SK-N-SH (cell line): ENCODE results near the gene PSAT1. TPM values are rescaled to one million over a fixed set of nuclear protein-coding genes. Genes with fewer than 3 reads are reported as not detected.

Experiments
- CTCF ChIA-PET: fragments of 300-600, 350-600 bp; formaldehyde crosslinking; extraction: SDS; loops from one replicate; lab custom pipeline; 2021; lab: Yijun Ruan, JAX
- POLR2A ChIA-PET: fragments of 350-600 bp; sonication (Branson Sonifier 250); formaldehyde crosslinking; extraction: SDS; loops from one replicate; lab custom pipeline; 2020; ENCODE audit warnings: antibody characterized with exemption, inconsistent platforms; lab: Yijun Ruan, JAX
- DNase-seq: peaks from one replicate; pipeline ENCODE4 v3.0.0; 2012
- H2AFZ ChIP-seq: fragments of 200-600 bp; sonication (generic); 2 replicates; pipeline ENCODE4 v1.8.1; 2016; ENCODE audit warnings: antibody characterized with exemption, mild to moderate bottlenecking, low read depth
- H3F3A ChIP-seq: fragments of 200-600 bp; sonication (generic); replicated peaks from 2 replicates; pipeline ENCODE3; 2016; ENCODE audit warnings: antibody characterized with exemption, mild to moderate bottlenecking; ENCODE audit not compliant: insufficient read depth
- H3K27ac ChIP-seq, 2 experiments: fragments of 200-500 bp in 1 of 2; fragments of 200-600 bp in 1 of 2; sonication (Bioruptor generic) in 1 of 2; sonication (generic), shearing (Covaris generic) in 1 of 2; 2 replicates each; pipeline versions ENCODE4 v1.5.1 to v1.6.1; 2014 to 2016; ENCODE audit warnings: low read depth in 2 of 2, inconsistent platforms in 1 of 2, low read length in 1 of 2, mild to moderate bottlenecking in 1 of 2, mixed read lengths in 1 of 2
- H3K27me3 ChIP-seq: fragments of 200-600 bp; sonication (generic), shearing (Covaris generic); 2 replicates; pipeline ENCODE4 v1.6.1; 2016; ENCODE audit warnings: mixed run types; ENCODE audit not compliant: insufficient read depth
- H3K36me3 ChIP-seq, 2 experiments: fragments of 200-500 bp in 1 of 2; fragments of 200-600 bp in 1 of 2; sonication (Bioruptor generic) in 1 of 2; sonication (generic) in 1 of 2; replicated peaks in 1 of 2; 2 replicates each; pipeline versions ENCODE3 to v1.5.1; 2014 to 2016; ENCODE audit warnings: low read length in 1 of 2, mild to moderate bottlenecking in 1 of 2; ENCODE audit not compliant: insufficient read depth in 2 of 2, control insufficient read depth in 1 of 2
- H3K4me1 ChIP-seq, 2 experiments: fragments of 200-500 bp in 1 of 2; fragments of 200-600 bp in 1 of 2; sonication (Bioruptor generic) in 1 of 2; sonication (generic), shearing (Covaris generic) in 1 of 2; 2 replicates each; pipeline versions ENCODE4 v1.5.1 to v1.6.1; 2014 to 2016; ENCODE audit warnings: low read depth in 1 of 2, low read length in 1 of 2, mixed run types in 1 of 2; ENCODE audit not compliant: insufficient read depth in 2 of 2, control insufficient read depth in 1 of 2
- H3K4me2 ChIP-seq: fragments of 200-600 bp; sonication (generic), shearing (Covaris generic); 2 replicates; pipeline ENCODE4 v1.6.1; 2017; ENCODE audit warnings: mixed run types
- H3K4me3 ChIP-seq, 2 experiments: fragments of 200-500 bp in 1 of 2; fragments of 200-600 bp in 1 of 2; sonication (Bioruptor generic) in 1 of 2; sonication (generic), shearing (Covaris generic) in 1 of 2; 2 replicates each; pipeline versions ENCODE4 v1.5.1 to v1.8.1; 2014 to 2016; ENCODE audit warnings: low read depth in 2 of 2, inconsistent platforms in 1 of 2, low read length in 1 of 2, mild to moderate bottlenecking in 1 of 2, mixed read lengths in 1 of 2, moderate library complexity in 1 of 2
- H3K79me2 ChIP-seq: fragments of 200-600 bp; sonication (generic); 2 replicates; pipeline ENCODE4 v1.8.1; 2017; ENCODE audit warnings: mild to moderate bottlenecking; ENCODE audit not compliant: insufficient read depth
- H3K9ac ChIP-seq: fragments of 200-600 bp; sonication (generic); 2 replicates; pipeline ENCODE4 v1.6.1; 2017; ENCODE audit warnings: mixed run types
- H3K9me2 ChIP-seq: fragments of 200-600 bp; sonication (generic); 2 replicates; pipeline ENCODE4 v1.6.1; 2017; ENCODE audit warnings: mixed run types
- H3K9me3 ChIP-seq: fragments of 200-600 bp; sonication (generic); 2 replicates; pipeline ENCODE4 v1.6.1; 2017; ENCODE audit warnings: mixed run types, mild to moderate bottlenecking, moderate library complexity
- H4K20me1 ChIP-seq: fragments of 200-600 bp; sonication (generic); 2 replicates; pipeline ENCODE4 v1.6.1; 2017; ENCODE audit warnings: mild to moderate bottlenecking, mixed run types; ENCODE audit not compliant: insufficient read depth
- ELF1 ChIP-seq: IDR thresholded peaks from 2 replicates; pipeline ENCODE4 v1.4.0; 2012
- EP300 ChIP-seq, 2 experiments: IDR thresholded peaks; 2 replicates each; pipeline versions ENCODE4 v1.4.0 to v1.6.1; 2012; ENCODE audit warnings: borderline replicate concordance in 1 of 2, low read depth in 1 of 2, low read length in 1 of 2
- FOXJ3 ChIP-seq: sonication (generic); formaldehyde crosslinking; IDR thresholded peaks from 2 replicates; pipeline ENCODE4 v1.5.1; 2020; ENCODE audit warnings: mild to moderate bottlenecking, missing genetic modification reagents
- FOXM1 ChIP-seq: IDR thresholded peaks from 2 replicates; pipeline ENCODE4 v1.4.0; 2012; ENCODE audit warnings: low read depth, mild to moderate bottlenecking
- GABPA ChIP-seq: IDR thresholded peaks from 2 replicates; pipeline ENCODE4 v1.4.0; 2012; ENCODE audit warnings: low read depth, mild to moderate bottlenecking
- MXI1 ChIP-seq: IDR thresholded peaks from 2 replicates; pipeline ENCODE4 v1.6.1; 2012; ENCODE audit warnings: mild to moderate bottlenecking, low read depth, low read length, improper control_type of control experiment
- NRF1 ChIP-seq: IDR thresholded peaks from 2 replicates; pipeline ENCODE4 v1.6.1; 2012; ENCODE audit warnings: low read depth, mild to moderate bottlenecking, low read length
- RCOR1 ChIP-seq: fragments of 150-350 bp; IDR thresholded peaks from 2 replicates; pipeline ENCODE4 v1.6.1; 2017; ENCODE audit warnings: antibody characterized with exemption, low read length
- RXRA ChIP-seq: IDR thresholded peaks from 2 replicates; pipeline ENCODE4 v1.4.0; 2012; ENCODE audit warnings: low read depth, mild to moderate bottlenecking, borderline replicate concordance
- SIN3A ChIP-seq: IDR thresholded peaks from 2 replicates; pipeline ENCODE4 v1.6.1; 2012; ENCODE audit warnings: low read depth, mild to moderate bottlenecking, low read length, moderate library complexity, borderline replicate concordance
- SMC3 ChIP-seq: IDR thresholded peaks from 2 replicates; pipeline ENCODE4 v1.6.1; 2012; ENCODE audit warnings: low read depth, low read length, improper control_type of control experiment
- YY1 ChIP-seq: IDR thresholded peaks from 2 replicates; pipeline ENCODE4 v1.4.0; 2012; ENCODE audit warnings: low read depth, mild to moderate bottlenecking
- WGBS: methylation state at CpG from one replicate; pipeline ENCODE4 v1.1.6; 2017; ENCODE audit warnings: low lambda C conversion rate; 5-methylcytosine and 5-hydroxymethylcytosine counted together
- polyA plus RNA-seq, 3 experiments: library from polyadenylated mRNA; depleted of rRNA; stranded (reverse); fragments of >200 nt; gene quantifications; 2 replicates each; pipeline ENCODE4 v1.2.3, GENCODE V29; 2012
- TF ChIP-seq, protein P1 (sequence below): IDR thresholded peaks from 2 replicates; pipeline ENCODE4 v1.4.0; 2012; ENCODE audit warnings: low read depth, borderline replicate concordance
- TF ChIP-seq, protein P2 (sequence below): IDR thresholded peaks from 2 replicates; pipeline ENCODE4 v1.6.1; 2012; ENCODE audit warnings: mild to moderate bottlenecking, low read depth, low read length, moderate library complexity
- TF ChIP-seq, protein P3 (sequence below): fragments of 200-600 bp; sonication (generic); IDR thresholded peaks from 2 replicates; pipeline ENCODE4 v1.6.1; 2017; ENCODE audit warnings: antibody characterized with exemption, mild to moderate bottlenecking, moderate library complexity
- TF ChIP-seq, protein P4 (sequence below): fragments of 150-350 bp; IDR thresholded peaks from 2 replicates; pipeline ENCODE4 v1.6.1; 2016; ENCODE audit warnings: mild to moderate bottlenecking, low read depth, low read length
- TF ChIP-seq, protein P5 (sequence below): IDR thresholded peaks from 2 replicates; pipeline ENCODE4; 2012

PSAT1 gene
- polyA plus RNA-seq, 1 of the 3 experiments (the other 2 are of a cell fraction) = 37.0 TPM

DNA sequence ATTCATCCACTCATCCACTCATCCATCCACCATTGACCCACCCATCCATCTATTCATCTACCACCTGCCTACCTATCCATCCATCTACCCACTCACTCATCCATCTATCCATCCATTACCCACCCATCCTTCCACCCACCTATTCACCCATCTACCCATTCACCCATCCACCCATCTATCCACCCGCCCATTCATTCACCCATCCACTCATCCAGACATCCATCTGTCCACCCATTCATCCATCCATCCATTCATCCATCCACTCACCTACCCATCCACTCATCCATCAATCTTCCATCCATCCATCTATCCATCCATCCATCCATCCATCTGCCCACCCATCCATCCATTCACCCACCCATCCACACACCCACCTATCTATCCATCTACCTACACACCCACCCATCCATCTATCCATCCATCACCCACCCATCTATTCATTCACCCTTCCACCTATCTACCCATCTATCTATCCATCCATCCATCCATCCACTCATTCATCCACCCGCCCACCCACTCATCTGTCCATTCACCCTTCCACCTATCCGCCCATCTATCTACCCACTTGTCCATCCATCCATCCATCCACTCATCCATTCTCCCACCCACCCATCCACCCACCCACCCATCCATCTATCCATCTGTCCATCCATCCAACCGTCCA, 23.2 kb downstream of the PSAT1 start:
- DNase-seq = no peak
- TF ChIP-seq, protein P1, sequence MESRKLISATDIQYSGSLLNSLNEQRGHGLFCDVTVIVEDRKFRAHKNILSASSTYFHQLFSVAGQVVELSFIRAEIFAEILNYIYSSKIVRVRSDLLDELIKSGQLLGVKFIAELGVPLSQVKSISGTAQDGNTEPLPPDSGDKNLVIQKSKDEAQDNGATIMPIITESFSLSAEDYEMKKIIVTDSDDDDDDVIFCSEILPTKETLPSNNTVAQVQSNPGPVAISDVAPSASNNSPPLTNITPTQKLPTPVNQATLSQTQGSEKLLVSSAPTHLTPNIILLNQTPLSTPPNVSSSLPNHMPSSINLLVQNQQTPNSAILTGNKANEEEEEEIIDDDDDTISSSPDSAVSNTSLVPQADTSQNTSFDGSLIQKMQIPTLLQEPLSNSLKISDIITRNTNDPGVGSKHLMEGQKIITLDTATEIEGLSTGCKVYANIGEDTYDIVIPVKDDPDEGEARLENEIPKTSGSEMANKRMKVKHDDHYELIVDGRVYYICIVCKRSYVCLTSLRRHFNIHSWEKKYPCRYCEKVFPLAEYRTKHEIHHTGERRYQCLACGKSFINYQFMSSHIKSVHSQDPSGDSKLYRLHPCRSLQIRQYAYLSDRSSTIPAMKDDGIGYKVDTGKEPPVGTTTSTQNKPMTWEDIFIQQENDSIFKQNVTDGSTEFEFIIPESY = no peak
- TF ChIP-seq SIN3A (no peak), FOXJ3 (CRISPR knock-in tag) (no peak), GABPA (no peak), FOXM1 (no peak), NRF1 (no peak), YY1 (no peak), MXI1 (no peak), RCOR1 (no peak), SMC3 (no peak), EP300 (IDR thresholded peaks at IDR 0.05; ENCODE audit: borderline replicate concordance in 1 of 2, low read depth in 1 of 2, low read length in 1 of 2) (no peak), RXRA (no peak), ELF1 (no peak)
- TF ChIP-seq, protein P2, sequence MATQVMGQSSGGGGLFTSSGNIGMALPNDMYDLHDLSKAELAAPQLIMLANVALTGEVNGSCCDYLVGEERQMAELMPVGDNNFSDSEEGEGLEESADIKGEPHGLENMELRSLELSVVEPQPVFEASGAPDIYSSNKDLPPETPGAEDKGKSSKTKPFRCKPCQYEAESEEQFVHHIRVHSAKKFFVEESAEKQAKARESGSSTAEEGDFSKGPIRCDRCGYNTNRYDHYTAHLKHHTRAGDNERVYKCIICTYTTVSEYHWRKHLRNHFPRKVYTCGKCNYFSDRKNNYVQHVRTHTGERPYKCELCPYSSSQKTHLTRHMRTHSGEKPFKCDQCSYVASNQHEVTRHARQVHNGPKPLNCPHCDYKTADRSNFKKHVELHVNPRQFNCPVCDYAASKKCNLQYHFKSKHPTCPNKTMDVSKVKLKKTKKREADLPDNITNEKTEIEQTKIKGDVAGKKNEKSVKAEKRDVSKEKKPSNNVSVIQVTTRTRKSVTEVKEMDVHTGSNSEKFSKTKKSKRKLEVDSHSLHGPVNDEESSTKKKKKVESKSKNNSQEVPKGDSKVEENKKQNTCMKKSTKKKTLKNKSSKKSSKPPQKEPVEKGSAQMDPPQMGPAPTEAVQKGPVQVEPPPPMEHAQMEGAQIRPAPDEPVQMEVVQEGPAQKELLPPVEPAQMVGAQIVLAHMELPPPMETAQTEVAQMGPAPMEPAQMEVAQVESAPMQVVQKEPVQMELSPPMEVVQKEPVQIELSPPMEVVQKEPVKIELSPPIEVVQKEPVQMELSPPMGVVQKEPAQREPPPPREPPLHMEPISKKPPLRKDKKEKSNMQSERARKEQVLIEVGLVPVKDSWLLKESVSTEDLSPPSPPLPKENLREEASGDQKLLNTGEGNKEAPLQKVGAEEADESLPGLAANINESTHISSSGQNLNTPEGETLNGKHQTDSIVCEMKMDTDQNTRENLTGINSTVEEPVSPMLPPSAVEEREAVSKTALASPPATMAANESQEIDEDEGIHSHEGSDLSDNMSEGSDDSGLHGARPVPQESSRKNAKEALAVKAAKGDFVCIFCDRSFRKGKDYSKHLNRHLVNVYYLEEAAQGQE = no peak
- TF ChIP-seq, protein P3, sequence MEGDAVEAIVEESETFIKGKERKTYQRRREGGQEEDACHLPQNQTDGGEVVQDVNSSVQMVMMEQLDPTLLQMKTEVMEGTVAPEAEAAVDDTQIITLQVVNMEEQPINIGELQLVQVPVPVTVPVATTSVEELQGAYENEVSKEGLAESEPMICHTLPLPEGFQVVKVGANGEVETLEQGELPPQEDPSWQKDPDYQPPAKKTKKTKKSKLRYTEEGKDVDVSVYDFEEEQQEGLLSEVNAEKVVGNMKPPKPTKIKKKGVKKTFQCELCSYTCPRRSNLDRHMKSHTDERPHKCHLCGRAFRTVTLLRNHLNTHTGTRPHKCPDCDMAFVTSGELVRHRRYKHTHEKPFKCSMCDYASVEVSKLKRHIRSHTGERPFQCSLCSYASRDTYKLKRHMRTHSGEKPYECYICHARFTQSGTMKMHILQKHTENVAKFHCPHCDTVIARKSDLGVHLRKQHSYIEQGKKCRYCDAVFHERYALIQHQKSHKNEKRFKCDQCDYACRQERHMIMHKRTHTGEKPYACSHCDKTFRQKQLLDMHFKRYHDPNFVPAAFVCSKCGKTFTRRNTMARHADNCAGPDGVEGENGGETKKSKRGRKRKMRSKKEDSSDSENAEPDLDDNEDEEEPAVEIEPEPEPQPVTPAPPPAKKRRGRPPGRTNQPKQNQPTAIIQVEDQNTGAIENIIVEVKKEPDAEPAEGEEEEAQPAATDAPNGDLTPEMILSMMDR = no peak
- TF ChIP-seq, protein P4, sequence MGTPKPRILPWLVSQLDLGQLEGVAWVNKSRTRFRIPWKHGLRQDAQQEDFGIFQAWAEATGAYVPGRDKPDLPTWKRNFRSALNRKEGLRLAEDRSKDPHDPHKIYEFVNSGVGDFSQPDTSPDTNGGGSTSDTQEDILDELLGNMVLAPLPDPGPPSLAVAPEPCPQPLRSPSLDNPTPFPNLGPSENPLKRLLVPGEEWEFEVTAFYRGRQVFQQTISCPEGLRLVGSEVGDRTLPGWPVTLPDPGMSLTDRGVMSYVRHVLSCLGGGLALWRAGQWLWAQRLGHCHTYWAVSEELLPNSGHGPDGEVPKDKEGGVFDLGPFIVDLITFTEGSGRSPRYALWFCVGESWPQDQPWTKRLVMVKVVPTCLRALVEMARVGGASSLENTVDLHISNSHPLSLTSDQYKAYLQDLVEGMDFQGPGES = no peak
- TF ChIP-seq, protein P5, sequence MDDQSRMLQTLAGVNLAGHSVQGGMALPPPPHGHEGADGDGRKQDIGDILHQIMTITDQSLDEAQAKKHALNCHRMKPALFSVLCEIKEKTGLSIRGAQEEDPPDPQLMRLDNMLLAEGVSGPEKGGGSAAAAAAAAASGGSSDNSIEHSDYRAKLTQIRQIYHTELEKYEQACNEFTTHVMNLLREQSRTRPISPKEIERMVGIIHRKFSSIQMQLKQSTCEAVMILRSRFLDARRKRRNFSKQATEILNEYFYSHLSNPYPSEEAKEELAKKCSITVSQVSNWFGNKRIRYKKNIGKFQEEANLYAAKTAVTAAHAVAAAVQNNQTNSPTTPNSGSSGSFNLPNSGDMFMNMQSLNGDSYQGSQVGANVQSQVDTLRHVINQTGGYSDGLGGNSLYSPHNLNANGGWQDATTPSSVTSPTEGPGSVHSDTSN = no peak
- Histone ChIP-seq H3K4me3 (no peak overlapping the region), H4K20me1 (no peaks in the 10 kb centered on the region), H3K9me3 (no peaks in the 10 kb centered on the region), H3K79me2 (no peaks in the 10 kb centered on the region), H3K9ac (no peak overlapping the region), H3K27me3 (no peaks in the 10 kb centered on the region), H3F3A (no peaks in the 10 kb centered on the region), H3K4me2 (no peak overlapping the region), H3K36me3 (peaks cover 11 to 36% of the 10 kb centered on the region in 2 experiments), H3K27ac (no peak overlapping the region), H3K4me1 (peaks cover 0 to 39% of the 10 kb centered on the region in 2 experiments; a peak in 2 of 4 replicates), H2AFZ (no peak overlapping the region), H3K9me2 (no peaks in the 10 kb centered on the region)
- ChIA-PET CTCF (no interaction called here), POLR2A (no interaction called here)
- 99% methylated on average over 4 of the region's 4 CpGs for WGBS
